ENCODE data around the gene WDR38. TPM values are rescaled to one million over a fixed set of nuclear protein-coding genes. Genes with fewer than 3 reads are reported as not detected.

The WDR38 gene
- total RNA-seq, 1 donor from 2014 or later = not detected

DNA sequence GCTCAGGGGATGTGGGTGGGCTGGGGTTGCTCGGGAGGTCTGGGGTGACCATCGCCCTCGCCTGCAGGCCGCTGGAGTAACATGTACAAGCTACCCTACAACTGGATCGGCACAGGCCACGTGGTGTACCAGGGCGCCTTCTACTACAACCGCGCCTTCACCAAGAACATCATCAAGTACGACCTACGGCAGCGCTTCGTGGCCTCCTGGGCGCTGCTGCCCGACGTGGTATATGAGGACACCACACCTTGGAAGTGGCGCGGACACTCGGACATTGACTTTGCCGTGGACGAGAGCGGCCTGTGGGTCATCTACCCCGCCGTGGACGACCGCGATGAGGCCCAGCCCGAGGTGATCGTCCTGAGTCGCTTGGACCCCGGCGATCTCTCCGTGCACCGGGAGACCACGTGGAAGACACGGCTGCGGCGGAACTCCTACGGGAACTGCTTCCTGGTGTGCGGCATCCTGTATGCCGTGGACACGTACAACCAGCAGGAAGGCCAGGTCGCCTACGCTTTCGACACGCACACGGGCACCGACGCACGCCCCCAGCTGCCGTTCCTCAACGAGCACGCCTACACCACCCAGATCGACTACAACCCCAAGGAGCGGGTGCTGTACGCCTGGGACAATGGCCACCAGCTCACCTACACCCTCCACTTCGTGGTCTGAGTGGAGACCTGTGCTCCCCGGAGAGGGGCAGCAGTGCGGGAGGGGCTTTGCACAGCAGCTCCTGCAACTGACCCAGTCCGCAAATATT lies 43.3 kb upstream of the WDR38 start:
- Histone ChIP-seq H3K9me3 (no peaks in the 10 kb centered on the region), H3K27ac (no peak overlapping the region), H3K36me3 (no peaks in the 10 kb centered on the region), H3K4me3 (no peak overlapping the region), H3K4me1 (no peaks in the 10 kb centered on the region), H3K27me3 (no peaks in the 10 kb centered on the region)
- intact Hi-C loops (cut with DNase I) = no loop called here
- TF ChIP-seq, protein P1, sequence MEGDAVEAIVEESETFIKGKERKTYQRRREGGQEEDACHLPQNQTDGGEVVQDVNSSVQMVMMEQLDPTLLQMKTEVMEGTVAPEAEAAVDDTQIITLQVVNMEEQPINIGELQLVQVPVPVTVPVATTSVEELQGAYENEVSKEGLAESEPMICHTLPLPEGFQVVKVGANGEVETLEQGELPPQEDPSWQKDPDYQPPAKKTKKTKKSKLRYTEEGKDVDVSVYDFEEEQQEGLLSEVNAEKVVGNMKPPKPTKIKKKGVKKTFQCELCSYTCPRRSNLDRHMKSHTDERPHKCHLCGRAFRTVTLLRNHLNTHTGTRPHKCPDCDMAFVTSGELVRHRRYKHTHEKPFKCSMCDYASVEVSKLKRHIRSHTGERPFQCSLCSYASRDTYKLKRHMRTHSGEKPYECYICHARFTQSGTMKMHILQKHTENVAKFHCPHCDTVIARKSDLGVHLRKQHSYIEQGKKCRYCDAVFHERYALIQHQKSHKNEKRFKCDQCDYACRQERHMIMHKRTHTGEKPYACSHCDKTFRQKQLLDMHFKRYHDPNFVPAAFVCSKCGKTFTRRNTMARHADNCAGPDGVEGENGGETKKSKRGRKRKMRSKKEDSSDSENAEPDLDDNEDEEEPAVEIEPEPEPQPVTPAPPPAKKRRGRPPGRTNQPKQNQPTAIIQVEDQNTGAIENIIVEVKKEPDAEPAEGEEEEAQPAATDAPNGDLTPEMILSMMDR (IDR thresholded peaks at IDR 0.05) = no peak
- DNase-seq (no peak), ATAC-seq (no peak)

DNA sequence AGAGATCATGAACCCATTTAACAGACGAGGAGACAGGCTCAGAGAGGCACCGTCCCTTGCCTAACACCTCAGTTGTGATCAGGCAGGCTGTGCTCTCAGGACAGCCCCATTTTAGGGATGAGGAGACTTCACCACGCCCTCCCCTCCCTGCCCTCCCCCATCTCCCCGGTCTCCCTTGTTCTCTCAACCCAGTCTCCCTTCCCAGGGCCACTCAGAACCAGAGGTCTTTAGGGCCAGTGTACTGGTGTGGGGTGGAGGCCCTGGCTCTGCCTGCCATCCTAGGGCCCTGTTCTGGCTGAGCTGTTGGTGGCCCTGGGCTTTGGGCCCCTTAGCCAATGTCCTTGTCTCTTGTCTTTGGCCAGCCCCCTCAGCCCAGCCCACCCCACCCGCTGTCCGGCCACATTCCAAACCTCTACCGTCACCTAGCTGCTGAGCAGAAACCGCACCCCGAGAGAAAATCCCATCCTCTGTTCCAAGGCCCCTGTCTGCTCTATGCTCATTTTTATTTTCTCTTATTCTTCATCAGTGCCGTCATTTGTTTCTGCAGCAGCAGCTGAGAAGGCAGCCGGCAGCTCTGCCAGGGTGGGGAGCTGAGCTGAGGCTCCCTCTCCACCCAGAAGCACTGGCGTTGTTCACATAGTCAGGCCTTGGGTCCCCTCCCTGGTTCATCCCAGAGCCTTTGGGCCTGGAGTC lies 42.5 kb upstream of the WDR38 start:
- no peak overlapping the region for H3K4me3 ChIP-seq
- H3K27me3 ChIP-seq = no peaks in the 10 kb centered on the region
- H3K4me1 ChIP-seq = no peaks in the 10 kb centered on the region
- TF ChIP-seq, protein P1 (IDR thresholded peaks at IDR 0.05) = no peak
- H3K9me3 ChIP-seq = no peaks in the 10 kb centered on the region
- no peak overlapping the region for H3K27ac ChIP-seq
- no peak for DNase-seq
- H3K36me3 ChIP-seq = no peaks in the 10 kb centered on the region
- intact Hi-C loops (cut with DNase I) = no loop called here
- ATAC-seq = peak; percentile 74

GRCh38 chr9:124812441-124812876 lies 40.8 kb upstream of the WDR38 start:
- no peak overlapping the region for H3K27ac ChIP-seq
- DNase-seq (no peak), ATAC-seq (no peak)
- TF ChIP-seq, protein P1 (IDR thresholded peaks at IDR 0.05) = no peak
- H3K4me3 ChIP-seq = no peak overlapping the region
- intact Hi-C loops (cut with DNase I) = no loop called here
- H3K9me3 ChIP-seq = no peaks in the 10 kb centered on the region
- no peaks in the 10 kb centered on the region for H3K27me3 ChIP-seq
- no peaks in the 10 kb centered on the region for H3K4me1 ChIP-seq
- no peaks in the 10 kb centered on the region for H3K36me3 ChIP-seq

GRCh38 chr9:124813041-124813440 lies 40.2 kb upstream of the WDR38 start:
- no peaks in the 10 kb centered on the region for H3K27me3 ChIP-seq
- no peaks in the 10 kb centered on the region for H3K36me3 ChIP-seq
- TF ChIP-seq, protein P1 (IDR thresholded peaks at IDR 0.05) = no peak
- ATAC-seq = no peak
- H3K4me1 ChIP-seq = no peaks in the 10 kb centered on the region
- no peaks in the 10 kb centered on the region for H3K9me3 ChIP-seq
- no peak overlapping the region for H3K27ac ChIP-seq
- no peak for DNase-seq
- intact Hi-C loops (cut with DNase I) = no loop called here
- H3K4me3 ChIP-seq = no peak overlapping the region

- intact Hi-C loops (cut with DNase I) = no loop called here
- no peaks in the 10 kb centered on the region for H3K36me3 ChIP-seq
- H3K27me3 ChIP-seq = no peaks in the 10 kb centered on the region
- ATAC-seq (no peak), DNase-seq (no peak)
- H3K4me3 ChIP-seq = no peak overlapping the region
- TF ChIP-seq, protein P1 (IDR thresholded peaks at IDR 0.05) = no peak
- no peaks in the 10 kb centered on the region for H3K4me1 ChIP-seq
- no peaks in the 10 kb centered on the region for H3K9me3 ChIP-seq
- no peak overlapping the region for H3K27ac ChIP-seq
Observed at GRCh38 chr9:124813501-124814163, 39.6 kb upstream of the WDR38 start.
